Common myeloid progenitor, CD34-positive (primary cell): Measurements from ENCODE around the gene RPS6KA6.

Source experiments
- CTCF ChIA-PET: fragments of 350-600 bp; sonication (Branson Sonifier 250); formaldehyde crosslinking; loops from one replicate; lab custom pipeline; 2021; ENCODE audit warnings: antibody characterized with exemption; lab: Charles Lee
- POLR2A ChIA-PET: fragments of 350-600 bp; sonication (Branson Sonifier 250); formaldehyde crosslinking; loops from one replicate; lab custom pipeline; 2021; ENCODE audit warnings: antibody characterized with exemption; lab: Charles Lee
- DNase-seq, 3 donors: peaks; one replicate each; pipeline versions ENCODE4 v3.0.0 to v3.0.0-alpha.2; 2013
- H3K27ac ChIP-seq, 2 experiments: 1 replicate in 1 of 2; 2 replicates in 1 of 2; pipeline ENCODE4 v1.7.0; 2013; ENCODE audit warnings: inconsistent platforms in 2 of 2, low read length in 2 of 2, mild to moderate bottlenecking in 2 of 2, low read depth in 1 of 2, moderate library complexity in 1 of 2; ENCODE audit not compliant: severe bottlenecking in 2 of 2, insufficient read depth in 1 of 2, poor library complexity in 1 of 2
- H3K27me3 ChIP-seq, 5 experiments: replicated peaks in 2 of 5; 1 replicate in 3 of 5; 2 replicates in 2 of 5; pipeline versions ENCODE4 v1.6.1 to v1.7.0; 2013; ENCODE audit warnings: low read length in 4 of 5, mild to moderate bottlenecking in 2 of 5, moderate library complexity in 2 of 5, inconsistent platforms in 1 of 5; ENCODE audit not compliant: insufficient read depth in 5 of 5, control insufficient read depth in 4 of 5
- H3K36me3 ChIP-seq, 4 experiments: 1 replicate in 2 of 4; 2 replicates in 2 of 4; pipeline versions ENCODE4 v1.6.1 to v1.7.0; 2013; ENCODE audit warnings: low read length in 3 of 4, control low read depth in 1 of 4, mild to moderate bottlenecking in 1 of 4; ENCODE audit not compliant: control insufficient read depth in 4 of 4, insufficient read depth in 4 of 4
- H3K4me1 ChIP-seq, 4 experiments: 1 replicate in 3 of 4; 2 replicates in 1 of 4; pipeline versions ENCODE4 v1.6.1 to v1.7.1; 2013; ENCODE audit warnings: low read length in 3 of 4, mild to moderate bottlenecking in 3 of 4, control low read depth in 1 of 4, inconsistent platforms in 1 of 4, moderate library complexity in 1 of 4; ENCODE audit not compliant: control insufficient read depth in 4 of 4, insufficient read depth in 4 of 4; ENCODE audit errors: control extremely low read depth in 1 of 4
- H3K4me3 ChIP-seq, 7 experiments: 1 replicate in 4 of 7; 2 replicates in 3 of 7; pipeline versions ENCODE4 v1.5.1 to v1.7.0; 2013; ENCODE audit warnings: mild to moderate bottlenecking in 7 of 7, low read length in 6 of 7, moderate library complexity in 6 of 7, inconsistent platforms in 2 of 7, low read depth in 2 of 7, control low read depth in 1 of 7; ENCODE audit not compliant: insufficient read depth in 4 of 7, control insufficient read depth in 1 of 7; ENCODE audit errors: extremely low read depth in 1 of 7
- H3K9me3 ChIP-seq, 5 experiments: 1 replicate in 4 of 5; 2 replicates in 1 of 5; pipeline versions ENCODE4 v1.6.1 to v1.7.1; 2013; ENCODE audit warnings: low read length in 4 of 5, mild to moderate bottlenecking in 2 of 5, inconsistent platforms in 1 of 5, low read depth in 1 of 5, moderate library complexity in 1 of 5; ENCODE audit not compliant: control insufficient read depth in 4 of 5, insufficient read depth in 2 of 5; ENCODE audit errors: control extremely low read depth in 1 of 5
- WGBS: methylation state at CpG from one replicate; pipeline ENCODE4 v1.1.5; 2013; ENCODE audit not compliant: insufficient coverage; 5-methylcytosine and 5-hydroxymethylcytosine counted together

The RPS6KA6 gene

DNA sequence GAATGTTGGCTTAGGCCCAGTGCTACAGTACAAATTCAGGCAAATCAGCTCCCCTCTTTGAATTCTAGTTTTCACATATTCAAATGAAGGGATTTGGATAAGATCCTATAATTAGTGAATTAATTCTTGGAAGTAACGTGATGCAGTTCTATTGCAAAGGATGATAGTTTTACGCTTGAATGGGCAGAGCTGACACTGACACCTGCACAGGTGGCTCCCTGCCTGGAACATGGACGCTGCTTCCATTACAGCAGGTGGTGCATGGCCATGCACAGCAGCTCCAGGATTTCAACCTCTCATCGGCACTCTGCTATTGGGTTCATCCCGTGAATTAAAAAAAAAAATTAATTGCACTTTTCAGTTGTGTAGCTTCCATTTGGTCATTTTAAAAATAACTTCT lies 28.4 kb upstream of the RPS6KA6 start:
- ChIA-PET POLR2A (no interaction called here), CTCF (no interaction called here)
- Histone ChIP-seq H3K4me3 (no peak overlapping the region), H3K9me3 (no peaks in the 10 kb centered on the region), H3K36me3 (no peaks in the 10 kb centered on the region), H3K27me3 (peaks cover 0 to 16% (median 3%) of the 10 kb centered on the region in 5 experiments), H3K27ac (no peak overlapping the region), H3K4me1 (no peaks in the 10 kb centered on the region)
- DNase-seq: no peak
- WGBS: 61% methylated on average over 3 of the region's 5 CpGs

DNA sequence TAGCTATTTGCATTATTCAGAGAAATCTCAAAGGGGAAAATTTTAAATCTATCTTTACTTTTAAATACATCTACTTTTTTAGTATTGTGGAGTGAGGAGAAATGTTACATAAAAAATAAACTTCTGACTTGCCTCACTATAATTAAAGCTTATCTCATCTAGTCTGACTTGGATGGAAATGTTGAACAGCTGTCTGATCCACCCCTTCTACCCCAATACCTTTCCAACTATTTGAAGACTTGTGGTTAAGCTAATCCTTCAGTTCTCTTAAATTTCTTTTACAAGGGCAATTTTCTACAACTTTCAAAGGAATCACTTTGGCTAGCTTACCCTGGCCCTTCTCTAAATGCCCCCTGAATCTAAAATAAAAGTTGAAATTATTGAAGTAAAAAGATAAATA lies 17.3 kb upstream of the RPS6KA6 start:
- POLR2A ChIA-PET: no interaction called here
- no peak for DNase-seq

DNA sequence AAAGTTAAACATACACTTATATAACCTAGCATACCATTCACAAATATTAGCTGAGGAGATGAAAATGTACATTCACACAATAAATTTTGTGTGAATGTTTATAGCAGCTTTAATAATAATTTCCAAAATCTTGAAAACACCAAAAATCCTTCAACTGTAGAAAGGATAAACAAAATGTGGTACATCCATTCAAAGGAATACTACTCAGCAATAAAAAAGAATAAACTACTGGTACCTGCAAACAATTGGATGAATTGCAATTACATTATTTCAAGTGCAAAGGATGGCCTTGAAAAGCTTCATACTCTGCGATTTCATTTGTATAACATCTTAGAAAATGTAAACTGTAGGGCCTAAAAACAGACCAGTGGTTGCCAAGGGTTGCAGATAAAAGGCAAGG lies 11.7 kb upstream of the RPS6KA6 start:
- peaks cover 0 to 2% (median 0%) of the 10 kb centered on the region in 5 experiments for H3K27me3 ChIP-seq
- no peak for DNase-seq
- H3K27ac ChIP-seq: no peak overlapping the region
- no peaks in the 10 kb centered on the region for H3K36me3 ChIP-seq
- ChIA-PET CTCF (no interaction called here), POLR2A (interaction anchor here (0.5 kb wide), 1 partner anchor 126 kb away, joined by 3 read pairs; no protein-coding TSS in a partner anchor)
- no peaks in the 10 kb centered on the region for H3K4me1 ChIP-seq
- WGBS: 60% methylated on average over 1 of the region's 1 CpG
- no peak overlapping the region for H3K4me3 ChIP-seq
- H3K9me3 ChIP-seq: no peaks in the 10 kb centered on the region

More for the DNA sequence above, 17.3 kb upstream of the RPS6KA6 start:
- Histone ChIP-seq H3K27me3 (peaks cover 0 to 5% (median 0%) of the 10 kb centered on the region in 5 experiments), H3K4me3 (no peak overlapping the region), H3K27ac (no peak overlapping the region), H3K9me3 (no peaks in the 10 kb centered on the region), H3K4me1 (no peaks in the 10 kb centered on the region), H3K36me3 (no peaks in the 10 kb centered on the region)
- CTCF ChIA-PET: no interaction called here

GRCh38 chrX:84197550-84197949 lies 9.6 kb upstream of the RPS6KA6 start:
- POLR2A ChIA-PET: no interaction called here
- Histone ChIP-seq H3K27ac (no peak overlapping the region), H3K4me3 (no peak overlapping the region), H3K4me1 (no peaks in the 10 kb centered on the region), H3K36me3 (no peaks in the 10 kb centered on the region), H3K27me3 (no peaks in the 10 kb centered on the region), H3K9me3 (no peaks in the 10 kb centered on the region)
- DNase-seq: no peak
- no CpG with 5 or more reads among the region's 1 CpG for WGBS
- CTCF ChIA-PET: no interaction called here

DNA sequence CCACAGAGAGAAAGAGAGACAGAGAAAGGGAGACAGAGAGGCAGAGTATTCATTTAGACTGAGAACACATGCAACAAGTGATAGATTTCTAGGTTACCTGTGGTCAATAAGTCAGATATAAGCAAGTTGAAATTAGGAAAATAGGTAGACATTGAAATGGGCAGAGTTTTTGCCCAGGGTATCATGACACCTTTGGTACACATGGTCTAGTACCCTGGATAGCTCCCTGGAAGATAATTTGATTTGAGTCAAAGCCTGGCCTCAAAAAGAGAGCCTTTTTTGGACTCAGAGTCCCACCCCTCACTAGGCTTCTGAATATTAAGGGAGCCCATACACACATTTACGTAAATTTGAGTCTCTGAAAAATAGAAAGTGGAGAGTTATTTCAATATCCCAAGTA lies 4.0 kb upstream of the RPS6KA6 start:
- Histone ChIP-seq H3K27ac (no peak overlapping the region), H3K4me3 (no peak overlapping the region), H3K27me3 (peaks cover 0 to 5% (median 2%) of the 10 kb centered on the region in 5 experiments), H3K4me1 (peaks cover 0 to 5% (median 0%) of the 10 kb centered on the region in 4 experiments), H3K36me3 (no peaks in the 10 kb centered on the region), H3K9me3 (peaks cover 0 to 2% (median 0%) of the 10 kb centered on the region in 5 experiments)
- POLR2A ChIA-PET: no interaction called here
- WGBS: no CpG with 5 or more reads among the region's 1 CpG
- DNase-seq: no peak
- CTCF ChIA-PET: no interaction called here

DNA sequence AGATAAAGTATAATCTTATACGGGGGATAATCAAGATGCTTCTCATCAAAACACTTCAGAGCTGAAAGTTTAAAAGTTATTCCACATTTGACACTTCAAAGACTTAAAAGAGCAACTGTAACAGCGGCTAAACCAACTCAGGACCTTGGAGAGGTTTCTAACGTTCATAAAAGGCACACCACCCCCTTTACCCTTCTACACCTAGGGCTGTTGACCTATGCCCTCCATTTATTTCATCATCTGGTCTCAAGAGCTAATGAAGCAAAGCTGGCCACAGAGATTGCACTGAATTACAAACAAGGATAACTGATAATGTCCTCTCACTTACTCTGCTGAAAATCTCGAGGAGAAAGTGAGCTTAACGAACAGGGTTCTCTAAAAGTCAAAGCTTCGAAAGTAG lies 1.1 kb upstream of the RPS6KA6 start:
- 59% methylated on average over 6 of the region's 6 CpGs for WGBS
- H3K36me3 ChIP-seq: no peaks in the 10 kb centered on the region
- H3K4me1 ChIP-seq: peaks cover 0 to 5% (median 2%) of the 10 kb centered on the region in 4 experiments
- DNase-seq: peak in 1 of 3 donors; percentile 2
- H3K27ac ChIP-seq: no peak overlapping the region
- POLR2A ChIA-PET: no interaction called here
- CTCF ChIA-PET: no interaction called here
- peaks cover 0 to 8% (median 3%) of the 10 kb centered on the region in 5 experiments for H3K27me3 ChIP-seq
- H3K9me3 ChIP-seq: peaks cover 0 to 2% (median 0%) of the 10 kb centered on the region in 5 experiments
- H3K4me3 ChIP-seq: no peak overlapping the region

GRCh38 chrX:84188320-84188834 lies 378 bp upstream of the RPS6KA6 start:
- Histone ChIP-seq H3K4me1 (peaks cover 0 to 5% (median 2%) of the 10 kb centered on the region in 4 experiments), H3K27me3 (peaks cover 0 to 8% (median 3%) of the 10 kb centered on the region in 5 experiments), H3K36me3 (no peaks in the 10 kb centered on the region), H3K27ac (no peak overlapping the region), H3K4me3 (peak overlapping the region in 6 of 7 experiments; percentile 46 to 80 (median 54)), H3K9me3 (peaks cover 0 to 2% (median 0%) of the 10 kb centered on the region in 5 experiments)
- DNase-seq: peak; percentile 75 to 90 (median 89)
- WGBS: 22% methylated on average over 16 of the region's 19 CpGs
- CTCF ChIA-PET: no interaction called here
- POLR2A ChIA-PET: interaction anchor here (0.6 kb wide), 1 partner anchor 1689 kb away, joined by 5 read pairs; no protein-coding TSS in a partner anchor
